Panc1 (cell line): ENCODE results near the gene PSKH1. TPM values are rescaled to one million over a fixed set of nuclear protein-coding genes. Genes with fewer than 3 reads are reported as not detected.

Experiments
- ATAC-seq: fragments of 200-7000 bp; cut with Tn5 transposase; 2 replicates; pipeline ENCODE4 v1.9.1; 2020; ENCODE audit warnings: mild to moderate bottlenecking, moderate library complexity
- BruUV-seq: library from RNA; stranded (reverse); fragments of 400-500 nt; replicated peaks from 2 replicates; lab custom pipeline; 2021; lab: Mats Ljungman, UMichigan
- CTCF ChIA-PET: fragments of 300-600 bp; sonication (Branson Sonifier 250); formaldehyde crosslinking; loops from one replicate; lab custom pipeline; 2022; ENCODE audit warnings: antibody characterized with exemption; lab: Charles Lee
- POLR2A ChIA-PET: fragments of 300-600 bp; sonication (Branson Sonifier 250); formaldehyde crosslinking; loops from one replicate; lab custom pipeline; 2022; ENCODE audit warnings: antibody characterized with exemption; lab: Charles Lee
- DNase-seq: peaks from one replicate; pipeline ENCODE4 v3.0.0-alpha.2; 2010; ENCODE audit warnings: low read depth, low spot score
- H3K27ac ChIP-seq: 2 replicates; pipeline ENCODE4 v1.5.1; 2011; ENCODE audit warnings: mild to moderate bottlenecking, low read length, inconsistent platforms
- H3K27me3 ChIP-seq: fragments of 200-500 bp; sonication (Bioruptor generic); 2 replicates; pipeline ENCODE4 v1.6.0; 2014; ENCODE audit warnings: low read length, inconsistent platforms; ENCODE audit not compliant: control insufficient read depth, insufficient read depth
- H3K36me3 ChIP-seq: fragments of 200-500 bp; sonication (Bioruptor generic); 2 replicates; pipeline ENCODE4 v1.5.1; 2014; ENCODE audit warnings: inconsistent platforms, mild to moderate bottlenecking, low read length, moderate library complexity; ENCODE audit not compliant: control insufficient read depth, insufficient read depth
- H3K4me1 ChIP-seq: 2 replicates; pipeline ENCODE4 v1.5.1; 2011; ENCODE audit warnings: inconsistent platforms, mild to moderate bottlenecking, low read length, moderate library complexity; ENCODE audit not compliant: control insufficient read depth, insufficient read depth
- H3K4me3 ChIP-seq, 2 experiments: 2 replicates each; pipeline ENCODE4 v1.5.1; 2011 to 2012; ENCODE audit warnings: low read depth in 2 of 2, low read length in 2 of 2, mild to moderate bottlenecking in 2 of 2, inconsistent platforms in 1 of 2, moderate library complexity in 1 of 2
- H3K9me3 ChIP-seq: fragments of 200-500 bp; sonication (Bioruptor generic); 2 replicates; pipeline ENCODE4 v1.5.1; 2014; ENCODE audit warnings: low read depth, mild to moderate bottlenecking, inconsistent platforms, low read length, moderate library complexity; ENCODE audit not compliant: control insufficient read depth, insufficient read depth
- CTCF ChIP-seq: fragments of 450-650 bp; IDR thresholded peaks from 2 replicates; pipeline ENCODE4 v1.5.1; 2017; ENCODE audit warnings: mild to moderate bottlenecking
- POLR2AphosphoS5 ChIP-seq: IDR thresholded peaks from 2 replicates; pipeline ENCODE4 v1.6.1; 2012; ENCODE audit warnings: mild to moderate bottlenecking, low read depth, low read length, moderate library complexity
- REST ChIP-seq, 2 experiments: IDR thresholded peaks; 2 replicates each; pipeline ENCODE4 v1.6.1; 2011 to 2012; ENCODE audit warnings: low read depth in 2 of 2, control low read depth in 1 of 2, low read length in 1 of 2, mild to moderate bottlenecking in 1 of 2, moderate library complexity in 1 of 2; ENCODE audit not compliant: insufficient read depth in 1 of 2
- SIN3A ChIP-seq: IDR thresholded peaks from 2 replicates; pipeline ENCODE4 v1.6.1; 2012; ENCODE audit warnings: low read depth, mild to moderate bottlenecking, low read length, moderate library complexity, borderline replicate concordance; ENCODE audit not compliant: insufficient read depth
- TCF7L2 ChIP-seq: IDR thresholded peaks from 2 replicates; pipeline ENCODE4 v1.6.1; 2011; ENCODE audit warnings: mild to moderate bottlenecking, low read depth, low read length, inconsistent platforms
- in situ Hi-C: cut with HindIII; loops from 2 replicates; pipeline ENCODE4 v1.10.0; 2016; ENCODE audit warnings: low sequenced_read_pairs, low pct_unique_long_range_greater_than_20kb
- intact Hi-C: fragments of 100-400 bp; cut with micrococcal nuclease; formaldehyde crosslinking; loops from one replicate; pipeline ENCODE4 v1.10.0; 2022; ENCODE audit not compliant: unreplicated experiment
- total RNA-seq: library from RNA; stranded (reverse); gene quantifications from one replicate; pipeline ENCODE4 v1.2.1, GENCODE V29; 2021; ENCODE audit not compliant: unreplicated experiment

Gene PSKH1
- total RNA-seq, 1 experiment from 2014 or later: 17.8 TPM

GRCh38 chr16:67943619-67944504 lies 50.8 kb downstream of the PSKH1 start, which contains the start of gene LCAT:
LCAT (minus strand) TSS chr16:67944120; CDS start chr16:67944101, 19 bp downstream.
- Histone ChIP-seq H3K27me3 (no peaks in the 10 kb centered on the region), H3K27ac (no peak within 1 kb of the TSS), H3K4me3 (no peak within 1 kb of the TSS), H3K36me3 (no peaks in the 10 kb centered on the region), H3K9me3 (no peaks in the 10 kb centered on the region), H3K4me1 (no peaks in the 10 kb centered on the region; the same call in 1 of the 2 replicates)
- TF ChIP-seq POLR2AphosphoS5 (peak; percentile 42), TCF7L2 (no peak), CTCF (no peak), SIN3A (0 out of 2 replicates have a peak, but pooled peaks have one; percentile 30)
- intact Hi-C loops: no loop called here
- peak; percentile 37; the same call in 1 of the 2 replicates for ATAC-seq
- ChIA-PET POLR2A (interaction anchor here (0.6 kb wide), 1 partner anchor 20 kb away, joined by 3 read pairs; no protein-coding TSS in a partner anchor), CTCF (interaction anchor here (0.5 kb wide), 1 partner anchor 25 kb away, joined by 12 read pairs; no protein-coding TSS in a partner anchor)
- DNase-seq: no peak
- in situ Hi-C loops: no loop called here
- no TSS peak for BruUV-seq

GRCh38 chr16:67944690-67945391 lies 51.8 kb downstream of the PSKH1 start:
- in situ Hi-C loops: no loop called here
- POLR2A ChIA-PET: interaction anchor here (0.6 kb wide), 1 partner anchor 273 kb away, joined by 10 read pairs; no protein-coding TSS in a partner anchor

More at GRCh38 chr16:67944690-67945391, 51.8 kb downstream of the PSKH1 start:
- CTCF ChIA-PET: no interaction called here
- intact Hi-C loops: no loop called here
- no peaks in the 10 kb centered on the region for H3K36me3 ChIP-seq
- no peaks in the 10 kb centered on the region; the same call in 1 of the 2 replicates for H3K4me1 ChIP-seq
- H3K27ac ChIP-seq: no peak overlapping the region
- TF ChIP-seq TCF7L2: no peak
- TF ChIP-seq SIN3A: no peak
- TF ChIP-seq CTCF: no peak
- no peak for TF ChIP-seq POLR2AphosphoS5
- no peak for TF ChIP-seq REST (IDR thresholded peaks at IDR 0.05; ENCODE audit: insufficient read depth in 1 of 2, low read depth in 2 of 2, low read length in 1 of 2)
- BruUV-seq: no TSS peak
- no peak for ATAC-seq
- H3K9me3 ChIP-seq: no peaks in the 10 kb centered on the region
- no peak overlapping the region for H3K4me3 ChIP-seq
- H3K27me3 ChIP-seq: no peaks in the 10 kb centered on the region
- no peak for DNase-seq
